ENCODE measurements around the gene RIPOR3. TPM values are rescaled to one million over a fixed set of nuclear protein-coding genes. Genes with fewer than 3 reads are reported as not detected.

RIPOR3 gene
- total and polyA plus RNA-seq, 4 donors, result 5.6 to 90.3 (median 16.3) TPM

- 93% methylated on average over 7 of the region's 7 CpGs for WGBS
- Histone ChIP-seq H3K9ac (ENCODE audit: low read depth in 1 of 2, low read length in 2 of 2) (no peak overlapping the region), H3K9me3 (ENCODE audit: control insufficient read depth in 4 of 4, low read length in 3 of 4) (no peaks in the 10 kb centered on the region), H3K4me3 (ENCODE audit: low read depth in 1 of 3, low read length in 3 of 3) (no peak overlapping the region), H3K4me1 (ENCODE audit: control insufficient read depth in 4 of 4, insufficient read depth in 4 of 4, low read length in 3 of 4) (peaks cover 0 to 5% (median 3%) of the 10 kb centered on the region in 4 donors), H3K27me3 (ENCODE audit: control insufficient read depth in 4 of 4, insufficient read depth in 4 of 4, low read length in 3 of 4) (no peaks in the 10 kb centered on the region), H3K27ac (ENCODE audit: low read depth in 1 of 2, low read length in 2 of 2) (no peak overlapping the region), H3K36me3 (ENCODE audit: control insufficient read depth in 4 of 4, insufficient read depth in 3 of 4, low read depth in 1 of 4, low read length in 3 of 4) (no peaks in the 10 kb centered on the region)
- TF ChIP-seq ATF3 (IDR thresholded peaks at IDR 0.05), result no peak
- TF ChIP-seq JUND (IDR thresholded peaks at IDR 0.05), result no peak
- TF ChIP-seq FOXA2 (IDR thresholded peaks at IDR 0.05), result no peak
- TF ChIP-seq YY1 (IDR thresholded peaks at IDR 0.05), result no peak
- no peak for TF ChIP-seq REST (IDR thresholded peaks at IDR 0.05)
- no peak for TF ChIP-seq EGR1 (IDR thresholded peaks at IDR 0.05; ENCODE audit: low read depth in 2 of 2)
- TF ChIP-seq NR2F2 (IDR thresholded peaks at IDR 0.05), result no peak
- no peak for TF ChIP-seq FOXA1 (IDR thresholded peaks at IDR 0.05)
- no peak for DNase-seq (ENCODE audit: low spot score)
Observed at GRCh38 chr20:50712771-50713656, 21.7 kb upstream of the RIPOR3 start.

- 94% methylated on average over 13 of the region's 13 CpGs for WGBS
- Histone ChIP-seq H3K4me1 (ENCODE audit: control insufficient read depth in 4 of 4, insufficient read depth in 4 of 4, low read length in 3 of 4) (peaks cover 0 to 5% (median 3%) of the 10 kb centered on the region in 4 donors), H3K4me3 (ENCODE audit: low read depth in 1 of 3, low read length in 3 of 3) (no peak overlapping the region), H3K36me3 (ENCODE audit: control insufficient read depth in 4 of 4, insufficient read depth in 3 of 4, low read depth in 1 of 4, low read length in 3 of 4) (no peaks in the 10 kb centered on the region), H3K9ac (ENCODE audit: low read depth in 1 of 2, low read length in 2 of 2) (no peak overlapping the region), H3K27ac (ENCODE audit: low read depth in 1 of 2, low read length in 2 of 2) (peak overlapping the region in 1 of 2 donors; percentile 40), H3K9me3 (ENCODE audit: control insufficient read depth in 4 of 4, low read length in 3 of 4) (no peaks in the 10 kb centered on the region), H3K27me3 (ENCODE audit: control insufficient read depth in 4 of 4, insufficient read depth in 4 of 4, low read length in 3 of 4) (no peaks in the 10 kb centered on the region)
- no peak for DNase-seq (ENCODE audit: low spot score)
- no peak for TF ChIP-seq EGR1 (IDR thresholded peaks at IDR 0.05; ENCODE audit: low read depth in 2 of 2)
Observed at GRCh38 chr20:50711113-50711825, 19.9 kb upstream of the RIPOR3 start.

GRCh38 chr20:50710492-50711063 lies 19.2 kb upstream of the RIPOR3 start:
- Histone ChIP-seq H3K27ac (ENCODE audit: low read depth in 1 of 2, low read length in 2 of 2) (peak overlapping the region in 1 of 2 donors; percentile 40), H3K4me1 (ENCODE audit: control insufficient read depth in 4 of 4, insufficient read depth in 4 of 4, low read length in 3 of 4) (peaks cover 0 to 5% (median 3%) of the 10 kb centered on the region in 4 donors), H3K9ac (ENCODE audit: low read depth in 1 of 2, low read length in 2 of 2) (no peak overlapping the region), H3K4me3 (ENCODE audit: low read depth in 1 of 3, low read length in 3 of 3) (no peak overlapping the region), H3K9me3 (ENCODE audit: control insufficient read depth in 4 of 4, low read length in 3 of 4) (no peaks in the 10 kb centered on the region), H3K27me3 (ENCODE audit: control insufficient read depth in 4 of 4, insufficient read depth in 4 of 4, low read length in 3 of 4) (no peaks in the 10 kb centered on the region), H3K36me3 (ENCODE audit: control insufficient read depth in 4 of 4, insufficient read depth in 3 of 4, low read depth in 1 of 4, low read length in 3 of 4) (no peaks in the 10 kb centered on the region)
- no peak for DNase-seq (ENCODE audit: low spot score)
- peak in 1 of 2 donors; percentile 5 for TF ChIP-seq RAD21 (IDR thresholded peaks at IDR 0.05)
- no peak for TF ChIP-seq MAX (IDR thresholded peaks at IDR 0.05)
- peak in 1 of 2 donors; percentile 16 for TF ChIP-seq RXRA (IDR thresholded peaks at IDR 0.05)
- TF ChIP-seq YY1 (IDR thresholded peaks at IDR 0.05), result no peak
- WGBS, result 59% methylated on average over 9 of the region's 9 CpGs

All from liver (tissue), 9 donors.